ENCODE measurements around the gene MAN2C1. TPM values are rescaled to one million over a fixed set of nuclear protein-coding genes. Genes with fewer than 3 reads are reported as not detected.
"Not testable (repeated sequence)": the region's sequence is repeated elsewhere in the genome, so short reads cannot be mapped to it uniquely, and the experiment has no call there.

Gene MAN2C1
- total RNA-seq, 1 experiment from 2014 or later: 42.6 TPM

DNA sequence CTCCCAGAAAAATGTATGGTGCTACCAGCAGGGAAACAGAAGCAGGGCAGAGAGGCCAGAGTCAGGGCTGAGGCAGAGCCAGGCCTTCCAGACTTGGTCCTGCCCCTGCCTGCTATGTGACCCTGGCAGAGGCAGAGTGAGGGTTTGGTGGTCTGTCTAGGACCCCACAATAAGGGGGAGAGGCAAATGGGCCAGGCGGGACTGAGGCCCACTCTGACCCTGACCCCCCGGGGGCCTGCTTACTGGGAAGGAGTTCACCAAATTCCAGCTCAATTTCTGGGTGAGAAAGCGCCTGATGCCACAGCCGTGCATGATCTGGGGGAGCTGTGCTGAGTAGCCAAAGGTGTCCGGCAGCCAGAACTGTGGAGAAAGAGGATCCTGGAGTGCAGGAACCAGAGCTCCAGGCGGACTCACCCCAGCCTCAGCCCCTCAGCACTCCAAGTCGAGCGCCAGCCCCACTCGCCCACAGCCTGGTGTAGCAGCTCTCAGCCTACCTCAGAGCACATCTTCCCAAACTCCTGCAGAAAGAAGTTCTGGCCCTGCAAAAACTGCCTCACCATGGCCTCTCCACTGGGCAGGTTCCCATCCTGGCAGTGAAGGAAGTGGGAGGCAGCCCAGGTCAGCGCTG, 6.9 kb downstream of the MAN2C1 start:
- DNase-seq (ENCODE audit: low spot score): no peak

DNA sequence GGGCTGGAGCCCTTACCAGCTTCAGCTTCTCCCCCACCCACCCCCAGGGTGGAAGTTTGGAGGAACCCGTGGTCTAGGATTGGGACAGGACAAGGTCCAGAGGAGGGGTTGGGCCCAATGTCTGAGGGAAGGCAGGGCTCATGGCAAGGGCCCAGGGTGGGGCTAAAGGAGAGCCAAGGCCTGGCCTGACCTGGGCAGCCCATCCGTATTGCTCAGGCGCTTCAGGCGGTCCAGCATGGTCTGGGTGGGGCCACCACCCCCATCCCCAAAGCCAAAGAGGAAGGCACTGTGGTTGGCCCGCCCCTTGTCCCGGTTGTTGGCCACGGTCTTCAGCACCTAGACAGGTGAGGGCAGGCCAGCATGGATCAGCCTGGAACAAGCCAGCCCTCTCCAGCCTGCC, 7.6 kb downstream of the MAN2C1 start:
- DNase-seq (ENCODE audit: low spot score): no peak

DNA sequence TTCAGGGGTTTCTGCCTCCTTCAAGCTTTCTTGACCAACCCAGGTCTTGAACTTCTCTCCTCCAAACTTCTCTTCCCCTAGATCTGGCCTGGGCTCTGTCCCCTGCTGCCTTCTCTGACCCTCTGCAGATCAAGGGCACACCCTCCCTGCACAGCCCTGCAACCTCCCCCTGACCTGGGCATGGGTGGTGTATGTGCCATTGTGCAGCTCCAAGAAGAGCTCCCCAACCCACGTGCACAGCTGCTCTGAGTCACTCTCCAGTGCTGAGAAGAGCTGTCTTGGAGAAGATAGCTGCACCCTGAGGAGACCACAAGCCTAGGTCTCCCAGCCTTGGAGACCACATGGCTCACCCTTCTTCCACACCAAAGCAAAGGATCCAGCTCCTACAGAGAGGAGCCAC, 8.0 kb downstream of the MAN2C1 start:
- no peak for DNase-seq (ENCODE audit: low spot score)

DNA sequence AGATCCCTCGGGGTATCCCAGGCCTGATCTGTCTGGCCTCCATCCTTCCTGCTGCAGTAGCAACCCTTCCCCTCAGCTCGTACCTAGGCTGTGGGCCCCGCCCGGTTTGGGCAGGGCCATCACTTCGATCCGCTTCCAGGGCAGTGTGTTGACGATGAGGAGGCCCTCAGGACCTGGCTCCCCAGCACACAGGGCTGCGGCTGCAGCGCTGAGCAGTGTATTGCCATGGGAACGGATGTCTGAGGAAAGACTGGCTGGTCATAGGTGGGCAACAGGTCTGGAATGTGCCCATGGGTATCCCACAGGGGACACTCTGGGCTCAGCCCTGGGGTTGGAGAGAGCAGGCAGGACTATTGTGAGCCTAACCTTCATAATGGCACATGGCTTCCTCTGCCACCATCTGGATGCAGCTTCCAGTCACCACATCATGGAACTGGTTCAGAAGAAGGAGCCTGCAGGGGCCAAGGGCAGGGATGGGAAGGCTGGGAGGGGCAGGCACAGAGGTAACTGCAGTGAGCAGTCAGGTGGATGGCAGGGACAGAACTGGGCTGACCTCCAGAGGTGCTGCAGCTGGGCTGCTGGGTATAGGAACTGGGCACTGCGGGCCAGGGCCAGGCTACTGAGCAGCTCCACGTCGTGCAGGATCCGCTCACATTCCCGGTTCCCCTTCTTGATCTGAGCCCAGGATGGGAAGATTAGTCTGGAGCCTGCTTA, 8.7 kb downstream of the MAN2C1 start:
- DNase-seq (ENCODE audit: low spot score): no peak

DNA sequence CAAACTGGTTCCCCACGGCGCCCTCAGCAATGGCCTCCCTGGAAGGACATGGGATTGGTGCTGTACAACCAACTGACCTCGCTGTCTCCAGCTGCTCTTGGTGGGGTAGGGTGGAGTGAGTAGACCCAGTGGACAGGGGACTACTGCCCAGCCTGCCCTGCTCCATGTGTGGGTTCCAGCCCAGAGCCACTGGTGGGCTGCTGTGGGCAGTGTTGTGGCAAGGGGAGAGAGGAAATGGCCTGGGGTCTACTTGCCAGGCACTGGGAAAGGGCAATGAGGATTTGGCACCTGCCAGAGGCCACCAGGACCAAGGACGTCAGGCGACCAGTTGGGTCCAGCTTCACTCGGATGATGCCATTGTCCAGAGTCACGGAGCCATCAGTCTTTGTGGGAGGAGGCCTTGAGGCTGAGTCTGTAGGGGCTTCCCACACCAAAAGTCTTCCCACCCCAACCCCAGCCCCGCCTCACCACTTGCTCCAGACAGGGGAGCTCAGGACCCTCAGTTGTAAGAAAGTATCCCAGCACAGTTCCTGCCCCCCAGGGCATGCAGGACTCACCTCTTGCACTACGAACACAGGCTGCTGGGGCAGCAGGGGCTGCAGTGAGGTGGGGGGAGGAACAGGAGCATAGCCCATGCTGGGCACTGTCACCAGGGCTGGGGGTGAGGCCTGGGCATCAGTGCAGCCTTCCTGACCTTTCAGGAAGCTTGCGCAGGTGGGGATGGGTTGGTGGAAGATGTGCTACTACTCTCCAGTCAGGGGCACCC, 9.5 kb downstream of the MAN2C1 start:
- no peak for DNase-seq (ENCODE audit: low spot score)

DNA sequence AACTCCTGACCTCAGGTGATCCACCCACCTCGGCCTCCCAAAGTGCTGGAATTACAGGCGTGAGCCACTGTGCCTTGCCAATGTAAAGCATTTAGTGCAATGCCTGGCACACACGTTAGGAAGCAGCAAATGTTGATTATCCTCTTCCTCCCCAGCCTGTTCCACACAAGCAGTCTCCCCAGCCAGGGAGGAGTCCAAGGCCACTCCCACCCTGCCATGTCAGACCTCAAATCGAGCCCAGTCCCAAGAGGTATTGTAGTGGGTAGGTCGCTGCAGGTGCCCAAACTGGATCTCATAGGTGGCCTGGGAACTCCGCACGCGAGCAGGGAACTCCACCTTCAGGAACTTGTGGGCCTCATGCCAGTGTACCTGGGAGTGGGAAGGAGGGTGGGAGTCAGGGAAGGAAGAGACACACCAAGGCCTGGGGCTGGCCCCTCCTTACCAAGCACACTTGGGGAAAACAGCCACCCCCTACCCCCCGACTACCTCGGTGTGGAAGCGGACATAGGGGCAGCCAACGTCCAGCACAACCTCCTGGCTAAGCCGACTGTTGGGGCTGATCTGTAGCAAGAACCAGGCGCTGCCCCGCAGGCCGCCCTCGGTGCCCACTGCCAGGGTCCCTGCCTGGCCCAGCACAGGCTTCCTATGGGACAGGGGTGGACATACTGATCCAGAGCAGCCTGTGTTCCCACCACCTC, 10.3 kb downstream of the MAN2C1 start:
- no peak for DNase-seq (ENCODE audit: low spot score)

DNA sequence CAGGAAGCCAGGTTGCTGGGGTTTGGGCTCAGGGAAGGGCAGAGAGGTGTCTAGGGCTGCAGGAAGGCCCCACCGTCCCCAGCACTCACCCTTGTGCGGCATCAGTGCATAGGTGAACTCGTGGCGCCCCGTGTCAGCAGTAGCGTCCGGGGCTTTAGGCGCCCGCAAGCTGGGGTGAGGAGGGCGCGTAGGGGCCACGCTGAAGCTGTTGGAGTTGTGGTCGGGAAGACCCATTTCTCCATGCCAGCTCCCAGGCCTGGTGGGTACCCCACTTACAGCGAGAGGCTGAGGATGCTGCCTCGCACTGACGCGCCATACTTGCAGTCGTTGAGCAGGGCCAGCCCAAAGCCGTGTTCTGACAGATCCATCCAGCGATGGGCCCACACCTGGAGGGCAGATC, 11.9 kb downstream of the MAN2C1 start:
- DNase-seq (ENCODE audit: low spot score): no peak

DNA sequence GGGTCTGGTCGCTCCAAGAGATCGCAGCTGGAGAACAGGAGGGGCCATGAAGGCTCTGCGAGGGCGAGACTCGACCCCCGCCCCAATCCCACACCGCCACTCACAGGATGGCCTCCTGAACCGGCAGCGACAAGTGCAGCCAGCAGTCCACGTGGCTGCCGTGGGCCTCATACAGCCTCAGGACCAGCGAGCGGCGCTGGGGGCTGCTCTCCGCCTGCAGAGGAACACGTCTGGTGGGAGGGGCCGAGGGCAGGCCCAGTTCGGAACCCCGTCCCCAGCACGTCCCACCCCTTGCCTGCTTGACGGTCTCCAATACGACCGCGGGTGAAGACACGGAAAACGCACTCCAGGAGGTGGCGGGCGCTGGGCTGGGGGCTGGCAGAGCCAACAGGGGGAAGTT, 12.4 kb downstream of the MAN2C1 start:
- no peak for DNase-seq (ENCODE audit: low spot score)

DNA sequence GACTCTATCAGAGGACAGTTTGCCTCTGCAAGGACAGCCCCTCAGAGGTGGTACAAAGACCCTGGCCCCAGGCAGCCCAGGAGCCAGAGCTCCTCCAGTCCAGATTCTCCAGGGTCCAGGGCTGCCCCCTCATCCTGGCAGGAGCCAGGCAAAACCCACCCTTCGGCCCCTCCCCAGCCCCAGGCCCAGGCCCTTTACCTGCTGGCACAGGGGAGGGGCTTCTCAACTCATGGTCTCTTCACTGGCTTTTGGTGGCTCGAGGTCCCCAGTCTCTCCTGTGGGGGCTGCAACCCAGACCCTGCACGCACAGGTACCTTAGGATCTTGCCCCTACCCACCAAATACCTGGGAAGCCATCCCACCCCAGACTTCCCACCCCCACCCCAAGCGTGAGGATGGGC, 13.0 kb downstream of the MAN2C1 start:
- DNase-seq (ENCODE audit: low spot score): no peak

DNA sequence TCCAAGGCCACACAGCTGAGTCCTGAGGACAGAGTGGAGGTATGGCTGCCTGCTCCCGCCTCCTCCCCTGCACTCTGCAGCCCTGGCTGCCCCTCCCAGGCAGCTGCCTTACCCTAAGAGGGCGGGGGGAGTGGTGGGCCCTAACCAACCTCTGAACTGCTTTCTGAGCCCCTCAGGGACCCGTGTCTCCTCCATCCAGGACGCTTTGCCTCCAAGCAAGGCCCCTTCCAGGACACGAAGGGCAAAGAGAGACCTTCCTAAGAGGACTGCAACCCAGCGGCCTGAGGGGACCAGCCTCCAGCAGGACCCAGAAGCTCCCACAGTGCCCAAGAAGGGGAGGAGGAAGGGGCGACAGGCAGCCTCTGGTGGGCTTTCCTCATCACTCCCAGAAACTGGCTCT, 14.0 kb downstream of the MAN2C1 start:
- no peak for DNase-seq (ENCODE audit: low spot score)

DNA sequence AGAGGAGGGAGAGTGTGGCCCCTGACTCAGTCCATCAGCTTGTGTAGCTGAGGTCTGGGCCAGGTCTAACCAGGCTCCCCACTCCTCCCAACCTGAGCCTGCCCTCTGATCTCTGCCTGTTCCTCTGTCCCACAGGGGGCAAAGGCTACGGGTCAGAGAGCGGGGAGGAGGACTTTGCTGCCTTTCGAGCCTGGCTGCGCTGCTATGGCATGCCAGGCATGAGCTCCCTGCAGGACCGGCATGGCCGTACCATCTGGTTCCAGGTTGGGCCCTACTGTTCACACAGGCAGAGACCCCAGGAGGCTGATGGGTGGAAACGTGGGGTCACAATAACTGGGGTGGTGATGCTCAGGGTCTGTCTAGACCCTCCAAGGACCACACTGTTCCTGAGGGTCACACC, 14.8 kb downstream of the MAN2C1 start:
- DNase-seq (ENCODE audit: low spot score): no peak

DNA sequence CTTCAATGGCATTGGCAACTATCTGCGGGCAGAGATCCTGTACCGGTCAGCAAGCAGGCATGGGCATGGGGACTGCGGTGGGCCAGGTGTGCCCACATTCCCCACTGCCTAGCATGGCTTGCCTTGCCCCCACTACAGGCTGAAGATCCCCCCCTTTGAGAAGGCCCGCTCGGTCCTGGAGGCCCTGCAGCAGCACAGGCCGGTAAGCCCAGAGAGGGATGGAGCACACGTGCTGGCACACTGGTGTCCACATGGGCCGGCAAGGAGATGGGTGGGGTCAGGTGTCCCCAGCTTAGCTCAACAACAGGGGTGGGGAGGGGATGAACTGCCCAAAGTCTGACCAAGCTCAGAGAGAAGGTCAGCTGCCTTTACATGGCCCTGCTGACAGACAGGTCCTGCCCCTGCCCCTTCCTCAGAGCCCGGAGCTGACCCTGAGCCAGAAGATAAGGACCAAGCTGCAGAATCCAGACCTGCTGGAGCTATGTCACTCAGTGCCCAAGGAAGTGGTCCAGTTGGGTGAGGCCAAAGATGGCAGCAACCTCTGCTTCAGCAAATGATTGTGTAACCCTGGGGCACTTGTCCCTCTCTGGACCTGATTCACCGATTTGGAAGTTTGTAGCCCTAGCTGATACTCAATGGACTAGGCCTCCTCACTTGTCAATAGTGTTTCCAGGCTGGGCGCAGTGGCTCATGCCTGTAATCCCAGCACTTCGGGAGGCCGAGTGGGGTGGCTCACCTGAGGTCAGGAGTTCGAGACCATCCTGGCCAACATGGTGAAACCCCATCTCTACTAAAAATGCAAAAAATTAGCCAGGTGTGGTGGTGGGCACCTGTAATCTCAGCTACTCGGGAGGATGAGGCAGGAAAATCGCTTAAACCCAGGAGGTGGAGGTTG, 16.0 kb downstream of the MAN2C1 start:
- no peak for DNase-seq (ENCODE audit: low spot score)

DNA sequence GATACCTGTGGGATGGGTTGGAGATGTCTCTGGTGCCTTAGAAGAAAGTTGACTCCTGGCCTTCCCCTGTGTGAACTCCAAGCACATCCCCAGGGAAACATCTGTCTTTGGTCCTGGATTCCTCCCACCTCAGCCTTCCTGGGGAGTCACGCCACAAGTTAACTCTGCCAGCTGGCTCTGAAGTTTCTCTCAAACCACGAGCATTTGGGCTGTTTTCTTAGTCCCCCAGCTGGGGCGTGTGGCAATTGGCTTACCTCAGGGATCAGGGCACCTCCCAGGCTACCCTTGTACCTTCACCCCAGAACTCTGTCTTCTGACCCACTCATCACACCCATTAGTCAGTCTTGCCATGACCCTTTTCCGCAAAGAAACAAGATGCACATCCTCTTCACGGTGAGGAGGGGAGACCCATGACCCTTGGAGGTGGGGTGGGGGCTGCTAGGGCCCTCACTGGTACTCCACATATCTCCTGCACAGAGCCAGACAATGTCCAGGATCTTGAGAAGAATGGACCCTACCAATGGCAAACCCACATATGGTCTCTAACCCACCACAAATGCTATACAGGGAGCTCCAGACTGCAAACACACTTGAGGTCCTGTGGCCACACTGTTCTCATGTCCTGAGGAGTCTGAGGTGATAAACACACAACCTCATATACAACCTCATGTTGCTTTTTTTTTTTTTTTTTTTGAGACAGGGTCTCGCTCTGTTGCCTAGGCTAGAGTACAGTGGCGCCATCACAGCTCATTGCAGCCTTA, 17.6 kb downstream of the MAN2C1 start:
- DNase-seq (ENCODE audit: low spot score): no peak

DNA sequence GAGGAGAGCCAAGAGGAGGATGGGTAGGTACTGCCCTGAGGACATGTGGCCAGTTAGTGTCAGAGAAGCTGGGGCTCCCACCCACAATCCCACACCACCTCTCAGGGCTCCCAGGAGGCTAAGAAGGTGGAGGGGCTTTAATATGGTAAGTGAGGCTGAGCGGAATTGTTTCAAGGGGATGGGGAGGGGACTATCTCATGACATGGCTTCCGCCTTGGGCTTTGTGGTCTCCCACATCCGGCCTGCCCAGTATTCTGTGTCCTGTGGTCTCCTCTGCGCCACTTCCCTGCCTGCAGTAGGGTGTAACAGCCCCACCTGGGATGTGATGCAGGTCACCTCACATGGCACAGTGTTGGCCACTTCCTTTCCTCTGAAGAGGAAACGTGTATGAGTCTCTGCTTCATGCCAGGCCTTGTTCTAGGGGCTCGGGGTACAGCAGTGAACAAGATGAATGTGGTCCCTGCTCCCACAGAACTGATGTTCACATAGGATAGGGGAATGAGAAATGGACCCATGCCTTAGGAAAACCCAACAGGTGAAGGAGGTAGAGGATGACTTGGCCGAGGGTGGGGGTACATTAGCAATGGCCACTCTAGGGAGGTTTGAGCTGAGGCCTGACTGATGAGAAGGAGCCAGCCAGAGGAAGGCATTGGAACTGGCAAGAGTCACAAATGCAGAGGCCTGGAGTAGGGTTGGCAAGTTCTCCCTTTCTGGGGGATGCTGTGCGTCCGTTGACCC, 18.4 kb downstream of the MAN2C1 start:
- DNase-seq (ENCODE audit: low spot score): no peak

DNA sequence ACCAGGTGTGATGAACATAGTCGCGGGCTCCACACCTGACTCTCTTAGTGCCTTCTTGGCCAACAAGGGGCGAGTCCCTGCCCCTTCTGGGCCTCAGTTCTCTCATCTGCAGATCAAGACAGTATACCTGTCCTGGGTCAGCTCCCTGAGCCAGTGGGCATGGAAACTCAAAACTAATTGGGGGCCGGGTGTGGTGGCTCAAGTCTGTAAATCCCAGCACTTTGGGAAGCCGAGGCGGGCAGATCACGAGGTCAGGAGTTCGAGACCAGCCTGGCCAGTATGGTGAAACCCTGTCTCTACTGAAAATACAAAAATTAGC, 19.1 kb downstream of the MAN2C1 start:
- not testable (repeated sequence) for DNase-seq (ENCODE audit: low spot score)

DNA sequence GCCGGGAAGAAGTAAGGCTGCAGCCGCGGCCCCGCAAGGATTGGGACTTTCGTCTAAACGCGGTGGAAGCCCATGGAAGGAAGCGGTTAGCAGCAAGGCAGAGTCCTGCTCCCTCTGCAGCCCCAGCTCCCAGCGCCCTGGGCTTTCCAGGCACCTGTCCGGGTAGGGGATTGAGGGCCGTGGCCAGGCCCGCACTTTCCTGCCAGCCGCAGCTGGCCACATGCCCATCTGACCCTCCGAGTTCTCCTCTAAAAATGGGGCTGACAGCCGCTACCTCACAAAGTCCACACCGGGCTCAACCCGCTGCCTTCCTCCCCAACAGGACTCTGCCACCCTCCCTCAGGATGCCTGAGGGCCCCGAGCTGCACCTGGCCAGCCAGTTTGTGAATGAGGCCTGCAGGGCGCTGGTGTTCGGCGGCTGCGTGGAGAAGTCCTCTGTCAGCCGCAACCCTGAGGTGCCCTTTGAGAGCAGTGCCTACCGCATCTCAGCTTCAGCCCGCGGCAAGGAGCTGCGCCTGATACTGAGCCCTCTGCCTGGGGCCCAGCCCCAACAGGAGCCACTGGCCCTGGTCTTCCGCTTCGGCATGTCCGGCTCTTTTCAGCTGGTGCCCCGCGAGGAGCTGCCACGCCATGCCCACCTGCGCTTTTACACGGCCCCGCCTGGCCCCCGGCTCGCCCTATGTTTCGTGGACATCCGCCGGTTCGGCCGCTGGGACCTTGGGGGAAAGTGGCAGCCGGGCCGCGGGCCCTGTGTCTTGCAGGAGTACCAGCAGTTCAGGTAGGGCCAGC, 19.7 kb downstream of the MAN2C1 start:
- no peak for DNase-seq (ENCODE audit: low spot score)

DNA sequence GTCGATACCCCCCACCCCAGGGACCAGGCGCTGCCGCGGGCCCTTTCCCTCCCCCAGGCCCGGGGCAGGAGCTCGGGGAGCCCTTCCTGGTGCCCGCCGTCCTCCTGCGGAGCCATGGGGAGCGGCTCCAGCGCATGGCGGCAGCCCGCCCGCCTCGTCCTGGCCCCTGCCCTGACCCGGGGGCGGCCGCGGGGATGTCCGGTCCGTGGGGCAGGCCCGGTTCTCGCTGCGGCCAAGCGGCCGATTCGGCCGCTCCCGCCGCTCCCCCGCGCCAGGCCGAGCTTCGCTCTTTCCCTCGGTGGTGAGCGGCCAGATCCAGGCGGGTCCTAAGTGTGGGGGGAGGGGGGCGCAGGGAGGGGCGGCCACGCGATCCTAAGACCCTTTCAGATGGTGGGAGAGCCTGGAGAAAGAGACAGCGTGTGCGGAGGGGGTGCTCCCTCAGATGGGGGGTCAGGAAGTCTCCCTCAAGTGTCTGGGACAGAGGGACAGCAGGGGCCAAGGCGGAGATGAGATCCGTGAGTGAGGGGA, 20.3 kb downstream of the MAN2C1 start:
- DNase-seq (ENCODE audit: low spot score): no peak

DNA sequence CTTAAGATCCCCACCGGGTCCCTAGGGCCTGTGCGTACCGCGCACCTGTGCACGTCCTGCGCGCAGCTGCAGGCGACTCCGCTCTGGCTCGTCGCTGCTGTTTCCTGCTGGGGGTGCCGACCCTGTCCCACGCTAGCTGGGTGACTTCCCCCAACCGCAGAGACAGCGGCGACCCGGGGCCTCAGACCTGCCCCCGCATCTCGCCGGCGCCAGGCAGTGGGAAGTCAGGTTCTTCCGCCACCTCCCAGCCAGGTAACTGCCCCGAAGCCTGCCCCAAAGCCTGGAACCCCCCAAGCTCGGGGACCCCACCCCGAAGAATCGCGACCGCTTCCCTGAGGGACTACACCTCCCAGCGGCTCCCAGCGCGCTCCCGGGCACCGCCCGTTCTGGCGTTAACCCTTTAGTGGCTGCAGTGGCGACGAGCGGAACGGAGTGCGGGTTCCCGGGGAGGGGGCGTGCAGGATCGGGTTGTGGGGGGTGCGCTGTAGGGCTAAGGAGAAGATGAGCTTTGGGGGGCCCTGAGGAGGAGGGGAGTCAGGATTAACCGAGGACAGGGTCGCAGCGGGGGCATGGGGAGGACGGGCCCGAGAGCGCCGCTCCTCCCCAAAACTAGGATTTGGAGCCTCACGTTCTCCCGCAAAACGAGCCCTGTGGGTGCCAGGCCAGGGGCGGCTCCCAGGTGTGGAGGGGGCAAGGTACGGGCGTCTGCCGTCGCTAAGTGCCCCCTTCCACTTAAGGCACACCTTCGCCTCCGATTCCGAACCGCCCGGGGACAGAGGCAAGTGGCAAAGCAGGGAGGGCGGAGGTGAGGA, 21.0 kb downstream of the MAN2C1 start:
- DNase-seq (ENCODE audit: low spot score): no peak
